ENCODE measurements around the gene MBD5.

- no peak for TF ChIP-seq CTCF (conservative IDR thresholded peaks at IDR 0.05; ENCODE audit: low read depth, low read length)
- TF ChIP-seq NFE2L2 (IDR thresholded peaks at IDR 0.05; ENCODE audit: low read depth, low read length) = no peak
- no peak for TF ChIP-seq RFX5 (IDR thresholded peaks at IDR 0.05; ENCODE audit: low read depth, low read length)
- TF ChIP-seq BHLHE40 (IDR thresholded peaks at IDR 0.05; ENCODE audit: low read depth, low read length) = no peak
- TF ChIP-seq CEBPB (IDR thresholded peaks at IDR 0.05; ENCODE audit: low read depth, low read length) = no peak
- no peak for TF ChIP-seq FOS (IDR thresholded peaks at IDR 0.05; ENCODE audit: low read depth, low read length)
- TF ChIP-seq RAD21 (IDR thresholded peaks at IDR 0.05; ENCODE audit: low read length) = no peak
- no peak for TF ChIP-seq CHD1 (IDR thresholded peaks at IDR 0.05; ENCODE audit: low read depth, low read length)
- no peak for TF ChIP-seq POLR2A (IDR thresholded peaks at IDR 0.05; ENCODE audit: low read depth, low read length)
- TF ChIP-seq SMC3 (IDR thresholded peaks at IDR 0.05; ENCODE audit: low read depth, low read length) = no peak
- TF ChIP-seq MXI1 (IDR thresholded peaks at IDR 0.05; ENCODE audit: borderline replicate concordance, low read depth, low read length) = no peak
- TF ChIP-seq USF2 (IDR thresholded peaks at IDR 0.05; ENCODE audit: low read depth, low read length) = no peak
Observed at GRCh38 chr2:148048475-148049221, 27.8 kb downstream of the MBD5 start.

Data from IMR-90 (cell line).